ENCODE measurements around the gene SULT1C3. TPM values are rescaled to one million over a fixed set of nuclear protein-coding genes. Genes with fewer than 3 reads are reported as not detected.

SULT1C3 gene
- total RNA-seq, 2 donors from 2014 or later, result 0.98 TPM; not detected in 1

DNA sequence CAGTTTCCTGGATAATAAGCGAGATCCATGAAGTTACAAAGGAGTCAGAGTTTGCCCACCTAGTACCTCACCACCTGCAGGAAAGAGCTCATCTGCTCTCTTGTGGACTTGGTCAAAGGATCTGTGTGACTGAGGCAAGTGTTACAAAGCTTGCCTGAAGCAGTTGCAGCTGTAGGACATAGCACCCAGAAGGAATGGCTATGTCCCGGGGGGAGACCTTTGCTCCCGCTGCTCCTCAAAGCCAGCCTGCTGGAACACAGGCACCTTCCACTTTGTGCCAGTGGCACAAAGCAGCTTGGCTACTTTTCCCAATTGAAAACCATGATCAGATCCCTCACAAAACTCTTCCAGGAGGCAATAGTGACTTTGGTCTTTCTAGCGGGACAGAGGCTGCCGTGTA, 45.8 kb downstream of the SULT1C3 start:
- no peak for DNase-seq
- ATAC-seq, result no peak
- intact Hi-C loops (cut with DNase I, micrococcal nuclease), result no loop called here

DNA sequence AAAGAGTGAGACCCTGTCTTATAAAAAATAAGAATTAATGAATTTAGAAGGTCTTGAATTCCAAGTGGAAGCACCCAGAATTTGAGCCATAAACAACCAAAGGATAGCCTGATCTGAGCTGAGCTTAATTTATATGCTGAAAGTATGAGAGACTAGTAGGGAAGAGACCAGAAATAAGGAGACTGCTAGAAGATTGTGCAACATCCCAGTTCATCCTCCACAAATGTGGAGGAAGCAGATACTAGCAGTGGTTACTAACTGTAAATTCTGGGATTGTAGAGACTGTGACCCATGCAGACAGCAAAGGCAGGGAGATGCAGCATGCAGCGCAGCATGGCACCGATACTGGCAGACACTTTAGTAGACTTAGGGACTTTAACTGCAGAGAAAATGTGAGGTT, 47.4 kb downstream of the SULT1C3 start:
- intact Hi-C loops (cut with DNase I, micrococcal nuclease), result no loop called here
- no peak for DNase-seq
- no peak for ATAC-seq

DNA sequence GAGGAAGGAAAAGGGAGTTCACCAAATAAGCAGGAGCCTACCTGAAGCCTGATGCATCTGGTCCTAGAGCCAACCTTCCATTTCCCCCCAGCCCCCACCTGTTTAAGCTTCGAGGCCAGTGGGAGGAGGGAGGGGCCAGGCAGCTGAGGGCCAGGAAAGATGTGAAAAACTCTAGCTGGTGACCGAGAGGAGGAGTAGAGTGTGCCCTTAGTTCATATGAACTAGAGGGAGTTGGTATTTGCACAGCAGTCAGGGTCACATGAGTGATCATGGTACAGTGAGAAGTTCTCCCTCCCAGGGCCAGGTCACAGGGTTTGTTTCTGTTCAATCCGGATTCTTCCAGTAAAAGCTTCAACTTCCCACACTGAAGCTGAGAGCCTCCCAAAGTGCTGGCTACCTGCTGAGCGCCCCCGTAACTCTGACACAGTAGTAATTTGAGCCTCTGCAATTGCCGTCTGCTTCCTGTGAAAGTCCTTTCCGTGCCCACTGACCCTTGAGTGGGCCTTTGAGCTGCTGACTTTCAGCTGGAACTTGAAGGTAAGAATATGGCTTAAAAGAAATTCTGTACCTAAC, 48.9 kb downstream of the SULT1C3 start, which contains the start of gene SULT1C2:
TSS of gene SULT1C2 (plus strand) at position 362 of the 573 bp plus-strand sequence. CDS start 4,773 bp downstream, outside the sequence.
- intact Hi-C loops (cut with DNase I, micrococcal nuclease), result no loop called here
- DNase-seq, result peak in 1 of 2 donors; percentile 38
- peak; percentile 99 for ATAC-seq

DNA sequence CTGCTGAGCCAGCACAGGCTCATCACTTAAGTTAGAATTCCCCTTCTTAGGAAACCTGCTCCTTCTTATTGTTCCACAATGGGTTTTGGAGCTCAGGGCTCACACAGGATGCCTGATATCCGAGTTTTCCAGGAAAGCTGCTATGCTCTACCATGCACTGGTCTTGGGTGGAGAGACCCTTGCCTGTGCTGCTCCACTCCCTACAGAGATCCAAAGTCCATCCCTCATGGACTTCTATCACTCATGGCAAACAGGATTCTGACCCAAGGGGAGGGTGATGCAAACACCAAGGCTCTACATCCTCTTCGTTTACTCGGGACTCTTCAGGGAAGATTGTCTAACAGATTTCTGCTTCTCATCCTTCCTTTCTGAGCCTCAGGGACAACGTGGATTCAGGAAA, 54.1 kb downstream of the SULT1C3 start:
- intact Hi-C loops (cut with DNase I, micrococcal nuclease), result no loop called here
- DNase-seq (no peak), ATAC-seq (no peak)

DNA sequence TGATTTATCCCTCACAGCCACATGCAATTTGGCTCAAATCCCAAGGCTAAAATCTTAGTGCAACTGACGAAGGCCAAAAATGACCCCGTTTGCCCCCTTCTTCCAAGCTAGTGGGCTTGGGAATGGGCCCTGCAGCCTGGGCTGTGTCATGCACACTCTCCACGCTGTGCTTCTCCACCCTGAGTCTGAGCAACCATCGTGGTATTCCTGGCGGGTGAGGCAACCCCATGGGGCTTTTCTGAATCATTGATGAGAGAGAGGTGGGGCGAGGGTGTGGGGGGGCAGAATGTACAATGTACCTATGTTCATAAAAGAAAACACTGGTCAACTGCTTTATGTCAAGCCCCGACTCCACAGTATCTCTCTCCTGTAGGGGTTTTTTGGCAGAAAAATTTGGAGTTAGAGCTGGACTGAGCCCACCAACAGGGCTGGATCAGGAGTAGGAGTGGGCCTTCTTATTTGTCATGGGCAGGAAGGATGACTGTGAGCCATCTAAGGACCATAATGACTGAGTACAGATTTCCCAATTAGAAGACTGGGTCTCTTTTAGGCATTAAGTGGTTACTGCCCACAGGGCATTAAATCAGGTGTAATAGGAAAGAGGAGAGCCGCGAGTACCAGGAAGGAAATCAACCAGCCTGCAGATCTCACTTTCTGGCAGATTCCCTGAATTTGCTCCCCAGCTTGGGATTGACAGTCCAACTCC, 57.8 kb downstream of the SULT1C3 start:
- intact Hi-C loops (cut with DNase I, micrococcal nuclease), result no loop called here
- DNase-seq, result no peak
- no peak for ATAC-seq

DNA sequence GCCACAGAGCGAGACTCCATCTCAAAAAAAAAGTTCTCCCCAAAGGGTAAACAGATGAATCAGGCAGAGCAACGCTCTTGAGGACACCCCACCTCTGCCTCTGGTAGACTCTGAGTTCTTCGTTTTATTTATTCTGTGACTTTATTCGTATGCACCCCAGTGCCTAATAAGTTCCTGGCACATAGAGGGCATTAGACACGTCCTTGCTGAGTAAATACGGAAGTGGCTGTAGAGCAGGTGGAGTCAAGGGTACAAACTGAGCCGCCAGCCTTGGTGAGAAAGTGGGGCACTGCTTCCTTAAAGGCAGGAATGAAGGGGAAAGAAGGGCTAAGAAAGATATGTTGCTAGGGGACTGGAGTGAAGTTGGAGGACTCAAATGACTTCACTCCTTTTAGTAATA, 61.8 kb downstream of the SULT1C3 start:
- no peak for DNase-seq
- intact Hi-C loops (cut with DNase I, micrococcal nuclease), result no loop called here
- ATAC-seq, result peak; percentile 61

DNA sequence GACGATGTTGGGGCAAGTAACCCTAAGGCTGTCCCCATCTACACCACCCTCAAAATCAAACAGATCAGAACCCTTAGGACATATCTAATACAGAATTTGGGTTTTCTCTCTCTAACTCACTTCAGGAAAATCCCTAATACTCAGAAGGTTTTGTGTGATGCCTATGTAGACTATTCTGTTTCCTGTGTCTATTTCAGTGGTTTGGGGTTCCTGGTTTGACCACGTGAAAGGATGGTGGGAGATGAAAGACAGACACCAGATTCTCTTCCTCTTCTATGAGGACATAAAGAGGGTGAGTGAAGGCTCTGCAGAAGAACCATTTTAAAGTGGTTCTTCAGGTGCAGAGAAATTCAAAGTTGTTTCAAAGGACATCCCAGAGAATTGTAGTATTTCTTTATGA, 65.2 kb downstream of the SULT1C3 start:
- intact Hi-C loops (cut with DNase I, micrococcal nuclease), result no loop called here
- no peak for ATAC-seq
- DNase-seq, result no peak

DNA sequence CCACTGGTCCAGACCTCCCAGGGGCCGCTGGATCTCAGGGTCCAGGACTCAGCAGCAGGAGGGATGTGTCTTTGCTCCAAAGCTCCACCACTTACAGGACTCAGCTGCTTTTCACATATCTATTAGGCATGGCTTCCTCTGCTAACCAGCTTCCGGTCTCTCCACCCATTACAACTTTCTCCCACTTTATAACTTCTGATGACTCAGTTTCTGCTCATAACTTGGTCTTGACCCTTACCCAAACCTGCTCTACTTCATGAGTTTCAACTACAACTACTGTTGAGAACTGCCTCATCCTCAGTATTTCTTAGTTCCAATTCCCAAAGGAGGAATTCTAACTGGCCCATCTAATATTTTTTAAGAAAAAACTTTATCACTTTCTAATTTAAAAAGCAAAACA, 66.1 kb downstream of the SULT1C3 start:
- ATAC-seq, result no peak
- intact Hi-C loops (cut with DNase I, micrococcal nuclease), result no loop called here

DNA sequence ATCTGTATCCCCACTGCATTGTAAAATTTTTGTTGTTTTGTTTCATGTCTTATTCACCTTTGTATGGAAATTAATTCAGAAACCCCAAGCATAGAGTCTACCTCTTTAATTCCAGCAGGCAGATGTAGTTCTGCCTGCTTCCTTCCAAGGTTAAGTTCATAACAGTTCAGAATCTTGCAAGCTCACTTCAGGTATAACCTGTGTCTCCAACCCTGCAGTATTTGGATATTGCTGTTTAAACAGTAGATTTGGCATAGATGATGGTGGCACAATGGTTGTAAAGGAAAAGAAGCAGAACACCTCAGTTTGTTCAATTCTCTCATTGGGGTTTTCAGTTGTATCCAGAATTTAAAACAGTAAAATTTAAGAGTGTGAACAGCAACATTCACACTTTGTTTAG, 70.1 kb downstream of the SULT1C3 start:
- intact Hi-C loops (cut with DNase I, micrococcal nuclease), result no loop called here
- no peak for ATAC-seq
- no peak for DNase-seq

More for the DNA sequence above, 66.1 kb downstream of the SULT1C3 start:
- DNase-seq, result no peak

Other genes with a start within 250 kb of the SULT1C3 start
- 1 to 10 TPM in 1 of 2 donors, under 1 TPM in 1; 0.98 to 3.7 TPM for gene SULT1C2, start 48.9 kb downstream of the SULT1C3 start, total RNA-seq
- 1 to 10 TPM in 1 of 2 donors, under 1 TPM in 1; 0.46 to 1.2 TPM for gene SULT1C4, start 138.0 kb downstream of the SULT1C3 start, total RNA-seq
- 10 to 100 TPM; 70.3 to 91.8 TPM for gene GCC2, start 209.2 kb downstream of the SULT1C3 start, total RNA-seq